CD4-positive, CD25-positive, alpha-beta regulatory T cell (primary cell): Measurements from ENCODE around the gene GIT1. TPM values are rescaled to one million over a fixed set of nuclear protein-coding genes. Genes with fewer than 3 reads are reported as not detected.
"Not testable (repeated sequence)": the region's sequence is repeated elsewhere in the genome, so short reads cannot be mapped to it uniquely, and the experiment has no call there.

Source experiments
- ATAC-seq, 2 donors: fragments of 150-1000 bp; cut with Tn5 transposase; one replicate each; pipeline ENCODE4 v1.10.0; 2021; ENCODE audit warnings: low read depth in 2 of 2, moderate number of reproducible peaks in 2 of 2, moderate library complexity in 1 of 2
- DNase-seq, 3 donors: peaks; one replicate each; pipeline versions ENCODE4 v3.0.0 to v3.0.0-alpha.2; 2012 to 2022; ENCODE audit warnings: mixed read lengths in 1 of 3
- H3K27ac ChIP-seq: one replicate; pipeline ENCODE4 v1.7.0; 2013; ENCODE audit warnings: mild to moderate bottlenecking, low read length; ENCODE audit not compliant: insufficient read depth, poor library complexity, severe bottlenecking
- H3K27me3 ChIP-seq: one replicate; pipeline ENCODE4 v1.7.0; 2013; ENCODE audit warnings: low read length; ENCODE audit not compliant: control insufficient read depth, insufficient read depth
- H3K36me3 ChIP-seq: one replicate; pipeline ENCODE4 v1.7.0; 2013; ENCODE audit warnings: mild to moderate bottlenecking, low read length, moderate library complexity; ENCODE audit not compliant: control insufficient read depth, insufficient read depth
- H3K4me1 ChIP-seq: 2 replicates; pipeline ENCODE4 v1.7.0; 2013; ENCODE audit warnings: mild to moderate bottlenecking, low read length; ENCODE audit not compliant: insufficient read depth, control insufficient read depth, poor library complexity, severe bottlenecking
- H3K4me3 ChIP-seq: one replicate; pipeline ENCODE4 v1.7.0; 2013; ENCODE audit warnings: low read depth, mild to moderate bottlenecking, low read length, moderate library complexity
- H3K9me3 ChIP-seq, 2 experiments: 1 replicate in 1 of 2; 2 replicates in 1 of 2; pipeline ENCODE4 v1.7.0; 2013; ENCODE audit warnings: low read length in 2 of 2, mild to moderate bottlenecking in 1 of 2, moderate library complexity in 1 of 2; ENCODE audit not compliant: control insufficient read depth in 2 of 2
- H3K27ac Mint-ChIP-seq, 3 donors: one replicate each; pipeline ENCODE4 v1.8.0; 2020 to 2022; ENCODE audit warnings: mild to moderate bottlenecking in 3 of 3, mixed read lengths in 3 of 3, moderate library complexity in 2 of 3
- H3K27me3 Mint-ChIP-seq: one replicate; pipeline ENCODE4 v1.8.0; 2022; ENCODE audit warnings: mild to moderate bottlenecking, mixed read lengths
- H3K36me3 Mint-ChIP-seq: one replicate; pipeline ENCODE4 v1.8.0; 2020; ENCODE audit warnings: mixed read lengths
- H3K4me1 Mint-ChIP-seq, 4 donors: one replicate each; pipeline ENCODE4 v1.8.0; 2020 to 2022; ENCODE audit warnings: mixed read lengths in 4 of 4, mild to moderate bottlenecking in 1 of 4
- H3K4me3 Mint-ChIP-seq, 4 donors: one replicate each; pipeline ENCODE4 v1.8.0; 2020 to 2022; ENCODE audit warnings: mild to moderate bottlenecking in 4 of 4, mixed read lengths in 4 of 4, moderate library complexity in 3 of 4
- H3K9me3 Mint-ChIP-seq, 7 donors: one replicate each; pipeline ENCODE4 v1.8.0; 2020 to 2022; ENCODE audit warnings: mixed read lengths in 7 of 7, mild to moderate bottlenecking in 3 of 7, moderate library complexity in 2 of 7
- polyA plus RNA-seq, 4 donors: library from polyadenylated mRNA; unstranded; fragments of 300-500 nt; fragmentation: Illumina TruSeq; gene quantifications; one replicate each; pipeline ENCODE4 v1.2.3, GENCODE V29; 2021
- total RNA-seq: library from RNA; stranded (reverse); gene quantifications from one replicate; pipeline ENCODE4 v1.2.3, GENCODE V29; 2022

GIT1 gene
- total and polyA plus RNA-seq, 5 donors from 2014 or later: 5.5 to 41.5 (median 6.6) TPM

GRCh38 chr17:29562615-29563014 lies 26.8 kb downstream of the GIT1 start:
- peak overlapping the region in 2 of 3 donors; percentile 11 to 38 for H3K27ac Mint-ChIP-seq
- peaks cover 0 to 33% (median 15%) of the 10 kb centered on the region in 4 donors for H3K4me1 Mint-ChIP-seq
- H3K9me3 Mint-ChIP-seq: no peaks in the 10 kb centered on the region
- no peaks in the 10 kb centered on the region for H3K27me3 Mint-ChIP-seq
- peak overlapping the region in 1 of 4 donors; percentile 73 for H3K4me3 Mint-ChIP-seq
- Histone ChIP-seq H3K27ac (no peak overlapping the region), H3K4me1 (peaks cover 25% of the 10 kb centered on the region), H3K27me3 (no peaks in the 10 kb centered on the region), H3K4me3 (no peak overlapping the region), H3K9me3 (no peaks in the 10 kb centered on the region), H3K36me3 (peaks cover 11% of the 10 kb centered on the region)
- DNase-seq (no peak), ATAC-seq (no peak)
- no peaks in the 10 kb centered on the region for H3K36me3 Mint-ChIP-seq

DNA sequence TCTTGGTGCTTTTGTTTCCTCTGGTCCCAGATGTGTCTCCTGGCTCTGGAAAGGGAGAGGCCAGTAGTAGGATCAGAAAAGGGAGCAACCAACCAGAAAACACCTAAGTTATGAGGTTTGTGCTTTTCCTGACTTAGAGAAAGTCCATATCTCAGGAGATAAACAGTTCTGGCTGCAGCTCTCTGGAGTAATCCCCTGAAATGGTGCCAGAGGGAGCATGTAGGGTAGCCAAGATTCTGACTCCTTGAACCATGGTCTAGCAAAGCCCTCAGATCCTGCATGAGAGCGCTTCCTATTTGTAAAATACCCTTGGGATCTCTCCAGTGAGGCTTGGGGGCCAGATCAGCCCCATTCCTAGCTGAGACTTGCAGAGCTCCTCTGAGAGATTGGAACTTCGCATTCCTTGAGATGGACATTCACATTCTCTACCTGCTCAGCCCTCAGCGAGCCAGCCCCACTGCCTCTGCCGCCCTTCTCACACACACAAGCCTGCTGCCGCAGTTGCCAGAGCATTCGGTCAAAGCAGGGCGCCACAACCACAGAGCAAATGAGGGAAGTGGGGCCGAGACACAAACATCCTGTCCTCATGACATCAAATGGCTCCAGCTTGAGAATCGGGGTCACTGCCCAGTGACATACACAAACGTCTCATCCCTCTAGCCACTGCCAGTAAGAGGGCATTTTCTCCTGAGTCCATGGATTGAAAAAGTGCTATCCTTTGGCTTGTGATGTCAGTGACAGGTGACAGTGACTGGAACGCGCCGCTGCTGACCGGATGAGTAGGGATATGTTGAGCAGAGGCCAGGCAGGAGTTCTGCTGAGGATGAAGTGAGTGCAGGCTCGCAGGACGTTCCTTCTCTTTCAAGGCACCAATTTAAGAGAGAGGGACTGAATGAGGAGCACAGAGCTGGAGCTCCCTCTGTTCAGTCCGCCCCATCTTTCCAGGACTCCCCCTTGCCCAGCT lies 27.6 kb downstream of the GIT1 start:
- H3K27ac Mint-ChIP-seq: peak overlapping the region in 1 of 3 donors; percentile 95
- ATAC-seq: no peak
- no peaks in the 10 kb centered on the region for H3K36me3 Mint-ChIP-seq
- no peaks in the 10 kb centered on the region for H3K9me3 Mint-ChIP-seq
- DNase-seq: no peak
- Histone ChIP-seq H3K27me3 (no peaks in the 10 kb centered on the region), H3K36me3 (peaks cover 11% of the 10 kb centered on the region), H3K4me1 (peaks cover 25% of the 10 kb centered on the region), H3K27ac (no peak overlapping the region), H3K4me3 (no peak overlapping the region), H3K9me3 (no peaks in the 10 kb centered on the region)
- peaks cover 0 to 33% (median 18%) of the 10 kb centered on the region in 4 donors for H3K4me1 Mint-ChIP-seq
- H3K4me3 Mint-ChIP-seq: peak overlapping the region in 1 of 4 donors; percentile 21
- no peaks in the 10 kb centered on the region for H3K27me3 Mint-ChIP-seq

GRCh38 chr17:29560316-29560715 lies 29.1 kb downstream of the GIT1 start:
- no peak for DNase-seq
- H3K36me3 ChIP-seq: peaks cover 11% of the 10 kb centered on the region
- Mint-ChIP-seq H3K27ac (peak overlapping the region in 1 of 3 donors; percentile 47), H3K4me1 (peaks cover 0 to 24% (median 15%) of the 10 kb centered on the region in 4 donors), H3K4me3 (peak overlapping the region in 1 of 4 donors; percentile 21), H3K9me3 (no peaks in the 10 kb centered on the region), H3K36me3 (no peaks in the 10 kb centered on the region), H3K27me3 (no peaks in the 10 kb centered on the region)
- H3K27me3 ChIP-seq: no peaks in the 10 kb centered on the region
- H3K9me3 ChIP-seq: no peaks in the 10 kb centered on the region
- no peak overlapping the region for H3K4me3 ChIP-seq
- ATAC-seq: no peak
- no peak overlapping the region for H3K27ac ChIP-seq
- H3K4me1 ChIP-seq: peaks cover 16% of the 10 kb centered on the region

GRCh38 chr17:29559640-29560039 lies 29.8 kb downstream of the GIT1 start:
- Mint-ChIP-seq H3K27me3 (no peaks in the 10 kb centered on the region), H3K9me3 (no peaks in the 10 kb centered on the region), H3K27ac (peak overlapping the region in 2 of 3 donors; percentile 47 to 56), H3K4me3 (no peak overlapping the region), H3K36me3 (no peaks in the 10 kb centered on the region), H3K4me1 (peaks cover 0 to 18% (median 15%) of the 10 kb centered on the region in 4 donors)
- Histone ChIP-seq H3K36me3 (peaks cover 11% of the 10 kb centered on the region), H3K27me3 (no peaks in the 10 kb centered on the region), H3K27ac (no peak overlapping the region), H3K4me1 (peaks cover 9% of the 10 kb centered on the region), H3K4me3 (no peak overlapping the region), H3K9me3 (no peaks in the 10 kb centered on the region)
- ATAC-seq (no peak), DNase-seq (no peak)

- H3K27ac ChIP-seq, ATAC-seq, H3K9me3 Mint-ChIP-seq, H3K36me3 Mint-ChIP-seq, H3K27me3 ChIP-seq, H3K4me3 Mint-ChIP-seq, H3K9me3 ChIP-seq, H3K4me3 ChIP-seq, DNase-seq, H3K27me3 Mint-ChIP-seq, H3K4me1 ChIP-seq: not testable (repeated sequence)
- peak overlapping the region in 1 of 3 donors; percentile 60 for H3K27ac Mint-ChIP-seq
- peaks cover 0 to 11% (median 7%) of the 10 kb centered on the region in 4 donors for H3K4me1 Mint-ChIP-seq
- peaks cover 11% of the 10 kb centered on the region for H3K36me3 ChIP-seq
Observed at GRCh38 chr17:29558139-29558538, 31.3 kb downstream of the GIT1 start.

GRCh38 chr17:29557739-29558116 lies 31.7 kb downstream of the GIT1 start:
- no peak for DNase-seq
- Mint-ChIP-seq H3K27ac (peak overlapping the region in 1 of 3 donors; percentile 9), H3K36me3 (no peaks in the 10 kb centered on the region), H3K4me1 (peaks cover 0 to 11% (median 6%) of the 10 kb centered on the region in 4 donors), H3K4me3 (no peak overlapping the region), H3K27me3 (no peaks in the 10 kb centered on the region), H3K9me3 (no peaks in the 10 kb centered on the region)
- no peaks in the 10 kb centered on the region for H3K9me3 ChIP-seq
- no peak overlapping the region for H3K4me3 ChIP-seq
- H3K27me3 ChIP-seq: no peaks in the 10 kb centered on the region
- ATAC-seq: no peak
- H3K4me1 ChIP-seq: no peaks in the 10 kb centered on the region
- no peak overlapping the region for H3K27ac ChIP-seq
- peaks cover 11% of the 10 kb centered on the region for H3K36me3 ChIP-seq

GRCh38 chr17:29557085-29557738 lies 32.2 kb downstream of the GIT1 start:
- Mint-ChIP-seq H3K27ac (peak overlapping the region in 2 of 3 donors; percentile 9 to 85), H3K4me1 (peaks cover 0 to 11% (median 6%) of the 10 kb centered on the region in 4 donors), H3K4me3 (no peak overlapping the region), H3K9me3 (no peaks in the 10 kb centered on the region), H3K36me3 (no peaks in the 10 kb centered on the region), H3K27me3 (no peaks in the 10 kb centered on the region)
- H3K27ac ChIP-seq: no peak overlapping the region
- no peaks in the 10 kb centered on the region for H3K27me3 ChIP-seq
- DNase-seq (no peak), ATAC-seq (no peak)
- H3K9me3 ChIP-seq: no peaks in the 10 kb centered on the region
- H3K36me3 ChIP-seq: peaks cover 8% of the 10 kb centered on the region
- H3K4me1 ChIP-seq: no peaks in the 10 kb centered on the region
- H3K4me3 ChIP-seq: no peak overlapping the region
